HG03280 (cell line): ENCODE data around the gene TMEM14B.
"Not testable (repeated sequence)": the region's sequence is repeated elsewhere in the genome, so short reads cannot be mapped to it uniquely, and the experiment has no call there.

ENCODE experiments used
- ATAC-seq: cut with Tn5 transposase; IDR thresholded peaks from one replicate; pipeline ENCODE4 v1.9.1; 2021; ENCODE audit warnings: mild to moderate bottlenecking, moderate library complexity; ENCODE audit not compliant: unreplicated experiment

The TMEM14B gene

GRCh38 chr6:10747251-10747972, at the start of gene TMEM14B:
TSS of gene TMEM14B (plus strand) at chr6:10747805. CDS start at chr6:10749246, 1,441 bp downstream.
- ATAC-seq, result peak; percentile 97

GRCh38 chr6:10713962-10714361, 33.6 kb upstream of the TMEM14B start:
- no peak for ATAC-seq

- no peak for ATAC-seq
These were observed 28.2 kb upstream of the TMEM14B start for GRCh38 chr6:10719296-10719963.

GRCh38 chr6:10719964-10720264, 27.7 kb upstream of the TMEM14B start:
- no peak for ATAC-seq

- no peak for ATAC-seq
These were observed 27.2 kb upstream of the TMEM14B start for GRCh38 chr6:10720265-10720959.

- ATAC-seq, result not testable (repeated sequence)
These were observed 26.4 kb upstream of the TMEM14B start for GRCh38 chr6:10720960-10721849.

GRCh38 chr6:10721850-10722569, 25.6 kb upstream of the TMEM14B start:
- no peak for ATAC-seq

GRCh38 chr6:10722570-10722819, 25.1 kb upstream of the TMEM14B start:
- ATAC-seq, result no peak

- ATAC-seq, result peak; percentile 97
These were observed 24.6 kb upstream of the TMEM14B start, which contains the start of gene TMEM14C for GRCh38 chr6:10722820-10723566. TSS of gene TMEM14C (plus strand) at chr6:10723070. CDS start at chr6:10724614, 1,544 bp downstream.

- ATAC-seq, result no peak
These were observed 24.1 kb upstream of the TMEM14B start for GRCh38 chr6:10723567-10723881.

GRCh38 chr6:10725044-10725443, 22.6 kb upstream of the TMEM14B start:
- ATAC-seq, result no peak

GRCh38 chr6:10725716-10726115, 21.9 kb upstream of the TMEM14B start:
- no peak for ATAC-seq

GRCh38 chr6:10730254-10730653, 17.4 kb upstream of the TMEM14B start:
- no peak for ATAC-seq

- no peak for ATAC-seq
These were observed 14.4 kb upstream of the TMEM14B start for GRCh38 chr6:10733151-10733715.

- no peak for ATAC-seq
These were observed 13.7 kb upstream of the TMEM14B start for GRCh38 chr6:10733863-10734262.

GRCh38 chr6:10736731-10737130, 10.9 kb upstream of the TMEM14B start:
- ATAC-seq, result no peak

GRCh38 chr6:10740061-10740460, 7.5 kb upstream of the TMEM14B start:
- ATAC-seq, result no peak

- ATAC-seq, result not testable (repeated sequence)
These were observed 6.0 kb upstream of the TMEM14B start for GRCh38 chr6:10741643-10742042.

GRCh38 chr6:10742251-10742650, 5.4 kb upstream of the TMEM14B start:
- no peak for ATAC-seq

GRCh38 chr6:10743515-10743914, 4.1 kb upstream of the TMEM14B start:
- no peak for ATAC-seq
